Measurements from ENCODE around the gene ARHGAP26.

- TF ChIP-seq CTCF (IDR thresholded peaks at IDR 0.05) (no peak), POLR2A (IDR thresholded peaks at IDR 0.05) (no peak), EP300 (IDR thresholded peaks at IDR 0.05) (no peak)
These were observed 295.2 kb downstream of the ARHGAP26 start for GRCh38 chr5:143065185-143065965.

Measured in sigmoid colon (tissue), 4 donors.